Stimulated activated CD4-positive, alpha-beta T cell treated with anti-CD3 and anti-CD28 coated beads, TNF-alpha, amount 100 ng/mL, for 24 hours (primary cell): ENCODE results near the gene UBE2L3.
"Not testable (repeated sequence)": the region's sequence is repeated elsewhere in the genome, so short reads cannot be mapped to it uniquely, and the experiment has no call there.

Experiments used
- DNase-seq, 3 experiments: peaks; one replicate each; pipeline ENCODE4 v3.0.0-alpha.2; 2020; ENCODE audit warnings: low read depth in 3 of 3

The UBE2L3 gene

GRCh38 chr22:21571679-21572078 lies 4.2 kb downstream of the UBE2L3 start:
- no peak for DNase-seq

- no peak for DNase-seq
Observed at GRCh38 chr22:21573293-21573734, 5.8 kb downstream of the UBE2L3 start.

- no peak for DNase-seq
Observed at GRCh38 chr22:21573750-21574494, 6.4 kb downstream of the UBE2L3 start.

GRCh38 chr22:21579474-21579851 lies 11.9 kb downstream of the UBE2L3 start:
- DNase-seq: no peak

GRCh38 chr22:21580623-21581007 lies 13.1 kb downstream of the UBE2L3 start:
- DNase-seq: not testable (repeated sequence)

- not testable (repeated sequence) for DNase-seq
Observed at GRCh38 chr22:21581009-21581713, 13.6 kb downstream of the UBE2L3 start.

- DNase-seq: no peak
Observed at GRCh38 chr22:21582801-21583740, 15.6 kb downstream of the UBE2L3 start.

GRCh38 chr22:21585389-21585788 lies 17.9 kb downstream of the UBE2L3 start:
- no peak for DNase-seq

GRCh38 chr22:21587803-21588611 lies 20.5 kb downstream of the UBE2L3 start:
- peak in 2 of 3 experiments; percentile 27 to 49 for DNase-seq

GRCh38 chr22:21589396-21589795 lies 21.9 kb downstream of the UBE2L3 start:
- DNase-seq: no peak

GRCh38 chr22:21590809-21591641 lies 23.5 kb downstream of the UBE2L3 start:
- no peak for DNase-seq

- no peak for DNase-seq
Observed at GRCh38 chr22:21591695-21592094, 24.2 kb downstream of the UBE2L3 start.

- DNase-seq: no peak
Observed at GRCh38 chr22:21592422-21592821, 24.9 kb downstream of the UBE2L3 start.

GRCh38 chr22:21593406-21594232 lies 26.1 kb downstream of the UBE2L3 start:
- DNase-seq: no peak

- DNase-seq: no peak
Observed at GRCh38 chr22:21594865-21595452, 27.4 kb downstream of the UBE2L3 start.

GRCh38 chr22:21596356-21597135 lies 29.0 kb downstream of the UBE2L3 start:
- not testable (repeated sequence) for DNase-seq

- no peak for DNase-seq
Observed at GRCh38 chr22:21598302-21598701, 30.8 kb downstream of the UBE2L3 start.
